Gastrocnemius medialis (tissue), 4 donors: ENCODE results near the gene CMKLR1. TPM values are rescaled to one million over a fixed set of nuclear protein-coding genes. Genes with fewer than 3 reads are reported as not detected.

ENCODE experiments used
- ATAC-seq, 2 donors: fragments of 150-250 bp; one replicate each; pipeline ENCODE4 v1.9.1; 2016
- DNase-seq, 2 donors: peaks; one replicate each; pipeline ENCODE4 v3.0.0-alpha.2; 2019
- H3K27ac ChIP-seq, 4 donors: fragments of 200-600 bp; sonication (generic); 1 replicate in 1 of 4; 2 replicates in 3 of 4; pipeline ENCODE4 v1.5.1; 2016 to 2018; ENCODE audit warnings: mild to moderate bottlenecking in 2 of 4, moderate library complexity in 1 of 4
- H3K27me3 ChIP-seq, 3 donors: fragments of 200-600 bp; sonication (generic) in 2 of 3; 1 replicate in 1 of 3; 2 replicates in 2 of 3; pipeline versions ENCODE4 v1.5.1 to v1.6.0; 2016 to 2019; ENCODE audit warnings: mild to moderate bottlenecking in 1 of 3, moderate library complexity in 1 of 3
- H3K36me3 ChIP-seq, 2 donors: fragments of 200-600 bp; sonication (generic) in 1 of 2; one replicate each; pipeline ENCODE4 v1.5.1; 2017 to 2018
- H3K4me1 ChIP-seq, 2 donors: fragments of 200-600 bp; sonication (generic) in 1 of 2; one replicate each; pipeline ENCODE4 v1.5.1; 2016 to 2017; ENCODE audit warnings: mild to moderate bottlenecking in 2 of 2
- H3K4me3 ChIP-seq, 4 donors: fragments of 200-600 bp; sonication (generic) in 3 of 4; 1 replicate in 1 of 4; 2 replicates in 3 of 4; pipeline ENCODE4 v1.5.1; 2016 to 2019; ENCODE audit warnings: mild to moderate bottlenecking in 2 of 4
- H3K9me3 ChIP-seq, 3 donors: fragments of 200-600 bp; sonication (generic) in 2 of 3; 1 replicate in 1 of 3; 2 replicates in 2 of 3; pipeline ENCODE4 v1.5.1; 2016 to 2019
- CTCF ChIP-seq, 5 experiments: fragments of 450-650 bp in 3 of 5; fragments of 200-600 bp in 2 of 5; sonication (generic) in 2 of 5; IDR thresholded peaks in 4 of 5; conservative IDR thresholded peaks in 1 of 5; 1 replicate in 4 of 5; 2 replicates in 1 of 5; pipeline ENCODE4 v1.5.1; 2016 to 2019; ENCODE audit warnings: antibody characterized with exemption in 5 of 5, mild to moderate bottlenecking in 3 of 5, moderate library complexity in 3 of 5
- POLR2A ChIP-seq, 2 donors: fragments of 450-650 bp; IDR thresholded peaks; one replicate each; pipeline ENCODE4 v1.6.1; 2017; ENCODE audit warnings: antibody characterized with exemption in 2 of 2, mild to moderate bottlenecking in 2 of 2, moderate library complexity in 2 of 2
- in situ Hi-C, 4 donors: fragments of 200-750 bp; cut with MboI; loops; one replicate each; pipeline versions ENCODE4 v1.15.0 to v1.8.0; 2017; ENCODE audit warnings: low sequenced_read_pairs in 4 of 4
- intact Hi-C: fragments of 100-400 bp; cut with DNase I; formaldehyde crosslinking; loops from one replicate; pipeline ENCODE4 v1.15.1; 2023; ENCODE audit warnings: low total_unique reads
- total RNA-seq, 4 donors: library from RNA; depleted of rRNA; stranded (reverse); fragments of >200 nt; gene quantifications; one replicate each; pipeline versions ENCODE4 v1.1.0 to v1.2.3, GENCODE V29; 2016

CMKLR1 gene
- total RNA-seq, 4 donors from 2014 or later, result 2.5 to 5.6 (median 4.4) TPM

DNA sequence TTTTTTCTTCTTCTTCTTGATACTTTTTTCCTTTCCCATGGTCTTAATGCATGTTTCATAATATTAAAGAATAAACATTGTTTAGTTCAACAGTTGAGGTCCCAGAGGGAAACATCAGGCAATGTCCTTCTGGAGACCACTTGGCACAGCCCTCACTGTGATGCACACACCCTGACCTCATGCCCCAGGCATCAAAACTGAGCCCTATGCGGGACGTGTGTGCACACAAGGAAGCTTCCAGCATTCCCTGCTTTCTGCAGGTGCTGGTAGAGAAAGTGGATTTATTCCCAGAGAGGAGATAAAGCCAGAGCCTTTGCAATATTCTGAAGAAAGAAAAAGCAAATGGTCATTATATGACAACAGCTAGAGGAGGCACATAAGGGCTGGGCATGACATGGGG, 16.0 kb upstream of the CMKLR1 start:
- H3K4me3 ChIP-seq, result no peak overlapping the region
- no peaks in the 10 kb centered on the region for H3K27me3 ChIP-seq
- H3K4me1 ChIP-seq, result no peaks in the 10 kb centered on the region
- in situ Hi-C loops, result no loop called here
- ATAC-seq (no peak), DNase-seq (no peak)
- H3K27ac ChIP-seq, result no peak overlapping the region
- H3K36me3 ChIP-seq, result no peaks in the 10 kb centered on the region
- H3K9me3 ChIP-seq, result no peaks in the 10 kb centered on the region
- intact Hi-C loops, result no loop called here
- TF ChIP-seq POLR2A (IDR thresholded peaks at IDR 0.05), result no peak
- no peak for TF ChIP-seq CTCF (IDR thresholded peaks at IDR 0.05 in 4 of 5, conservative IDR thresholded peaks at IDR 0.05 in 1 of 5)

- H3K9me3 ChIP-seq, result no peaks in the 10 kb centered on the region
- ATAC-seq (no peak), DNase-seq (no peak)
- in situ Hi-C loops, result no loop called here
- H3K27me3 ChIP-seq, result no peaks in the 10 kb centered on the region
- H3K4me1 ChIP-seq, result no peaks in the 10 kb centered on the region
- TF ChIP-seq POLR2A (IDR thresholded peaks at IDR 0.05) (no peak), CTCF (IDR thresholded peaks at IDR 0.05 in 4 of 5, conservative IDR thresholded peaks at IDR 0.05 in 1 of 5) (no peak)
- intact Hi-C loops, result no loop called here
- no peaks in the 10 kb centered on the region for H3K36me3 ChIP-seq
- no peak overlapping the region for H3K27ac ChIP-seq
- H3K4me3 ChIP-seq, result no peak overlapping the region
Observed at GRCh38 chr12:108352591-108352990, 13.5 kb upstream of the CMKLR1 start.

- no peak for TF ChIP-seq CTCF (IDR thresholded peaks at IDR 0.05 in 4 of 5, conservative IDR thresholded peaks at IDR 0.05 in 1 of 5)
- TF ChIP-seq POLR2A (IDR thresholded peaks at IDR 0.05), result no peak
- H3K36me3 ChIP-seq, result no peaks in the 10 kb centered on the region
- intact Hi-C loops (no loop called here), in situ Hi-C loops (no loop called here)
- H3K4me3 ChIP-seq, result no peak overlapping the region
- no peaks in the 10 kb centered on the region for H3K9me3 ChIP-seq
- H3K27me3 ChIP-seq, result no peaks in the 10 kb centered on the region
- H3K27ac ChIP-seq, result no peak overlapping the region
- no peak for ATAC-seq
- H3K4me1 ChIP-seq, result no peaks in the 10 kb centered on the region
- no peak for DNase-seq
Observed at GRCh38 chr12:108350511-108350910, 11.4 kb upstream of the CMKLR1 start.

GRCh38 chr12:108349278-108349688, 10.2 kb upstream of the CMKLR1 start:
- Histone ChIP-seq H3K9me3 (no peaks in the 10 kb centered on the region), H3K4me3 (no peak overlapping the region), H3K27me3 (no peaks in the 10 kb centered on the region), H3K36me3 (no peaks in the 10 kb centered on the region), H3K27ac (no peak overlapping the region), H3K4me1 (no peaks in the 10 kb centered on the region)
- intact Hi-C loops, result no loop called here
- TF ChIP-seq POLR2A (IDR thresholded peaks at IDR 0.05), result no peak
- TF ChIP-seq CTCF (IDR thresholded peaks at IDR 0.05 in 4 of 5, conservative IDR thresholded peaks at IDR 0.05 in 1 of 5), result no peak
- in situ Hi-C loops, result no loop called here
- DNase-seq (no peak), ATAC-seq (no peak)

DNA sequence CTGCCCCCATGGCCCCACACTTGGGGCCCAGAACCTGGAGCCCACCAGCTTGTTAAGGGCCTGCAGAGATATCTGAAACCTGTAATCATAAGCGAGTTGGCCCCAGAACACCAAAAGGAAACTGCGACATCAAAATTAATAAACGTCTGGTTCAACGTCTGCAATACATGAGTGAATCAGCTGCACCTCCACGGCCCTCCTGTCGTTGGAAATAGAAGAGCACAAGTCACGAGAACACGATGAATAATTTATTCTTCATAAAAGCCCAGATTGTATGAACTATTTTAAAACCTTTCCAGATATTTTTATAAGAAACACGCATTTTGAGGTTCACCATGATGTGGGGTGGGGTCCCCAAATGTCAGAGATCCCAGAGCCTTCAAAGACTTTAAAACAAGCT, 9.7 kb upstream of the CMKLR1 start:
- Histone ChIP-seq H3K27me3 (no peaks in the 10 kb centered on the region), H3K4me1 (no peaks in the 10 kb centered on the region), H3K36me3 (no peaks in the 10 kb centered on the region), H3K27ac (no peak overlapping the region), H3K4me3 (no peak overlapping the region), H3K9me3 (no peaks in the 10 kb centered on the region)
- DNase-seq, result no peak
- in situ Hi-C loops, result no loop called here
- no peak for ATAC-seq
- no peak for TF ChIP-seq CTCF (IDR thresholded peaks at IDR 0.05 in 4 of 5, conservative IDR thresholded peaks at IDR 0.05 in 1 of 5)
- TF ChIP-seq POLR2A (IDR thresholded peaks at IDR 0.05), result no peak
- intact Hi-C loops, result no loop called here
